ENCODE measurements around the gene B4GALT4.
"Not testable (repeated sequence)": the region's sequence is repeated elsewhere in the genome, so short reads cannot be mapped to it uniquely, and the experiment has no call there.

B4GALT4 gene

DNA sequence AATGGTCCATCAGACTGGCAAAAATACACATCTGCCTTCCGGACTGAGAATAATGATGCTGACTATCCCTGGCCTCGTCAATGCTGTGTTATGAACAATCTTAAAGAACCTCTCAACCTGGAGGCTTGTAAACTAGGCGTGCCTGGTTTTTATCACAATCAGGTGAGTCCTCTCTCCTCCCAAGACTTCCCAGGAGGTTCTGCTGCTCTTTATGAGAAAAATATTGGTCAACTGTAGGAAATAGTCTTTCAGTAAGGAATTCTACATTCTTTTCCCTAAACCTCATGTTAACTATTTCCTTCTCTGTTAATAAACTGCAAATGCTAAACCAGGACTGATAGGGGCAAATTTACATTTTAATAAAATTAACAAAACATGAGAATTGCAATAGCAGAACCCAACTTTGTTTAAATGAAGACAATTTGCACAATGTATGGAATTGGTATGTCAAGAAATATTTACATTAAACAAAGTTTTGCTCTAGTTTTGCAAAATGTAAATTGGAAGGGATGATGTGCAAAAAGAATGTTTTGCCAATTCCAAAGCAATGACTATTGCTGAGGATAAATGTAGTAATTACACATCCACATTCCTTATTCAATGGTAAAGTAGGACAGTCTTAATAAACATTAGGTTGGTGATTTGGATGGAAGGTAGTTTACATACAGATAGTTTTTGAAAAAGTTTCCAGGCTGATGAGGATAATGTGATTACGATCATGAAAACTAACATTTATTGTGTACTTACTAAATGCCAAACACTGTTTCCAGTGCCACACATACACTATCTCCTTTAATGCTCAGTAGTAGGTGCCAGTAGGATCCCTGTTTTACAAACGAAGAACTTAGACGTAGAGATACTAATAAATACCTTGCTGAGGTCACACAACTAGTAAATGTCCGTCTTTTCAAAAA is 46.2 kb downstream of the B4GALT4 start:
- DNase-seq = no peak

DNA sequence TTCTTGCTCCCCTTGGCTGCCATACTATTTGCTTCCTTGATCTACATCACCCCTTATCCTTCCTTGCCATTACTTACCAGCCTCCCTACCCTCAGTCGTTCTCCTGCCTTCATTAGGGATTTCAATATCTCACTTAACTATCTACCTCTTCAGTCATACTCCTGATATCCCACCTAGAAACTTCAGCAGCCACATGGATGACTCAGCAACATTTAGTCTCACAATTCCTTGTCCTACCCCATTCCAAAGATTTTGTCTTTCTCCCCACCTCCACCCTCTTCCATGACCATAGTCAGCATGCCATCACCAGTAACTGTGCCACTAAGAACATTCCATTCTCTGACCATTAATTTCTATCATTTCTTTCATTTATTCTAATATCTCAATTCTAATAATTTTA is 48.9 kb downstream of the B4GALT4 start:
- DNase-seq = no peak

DNA sequence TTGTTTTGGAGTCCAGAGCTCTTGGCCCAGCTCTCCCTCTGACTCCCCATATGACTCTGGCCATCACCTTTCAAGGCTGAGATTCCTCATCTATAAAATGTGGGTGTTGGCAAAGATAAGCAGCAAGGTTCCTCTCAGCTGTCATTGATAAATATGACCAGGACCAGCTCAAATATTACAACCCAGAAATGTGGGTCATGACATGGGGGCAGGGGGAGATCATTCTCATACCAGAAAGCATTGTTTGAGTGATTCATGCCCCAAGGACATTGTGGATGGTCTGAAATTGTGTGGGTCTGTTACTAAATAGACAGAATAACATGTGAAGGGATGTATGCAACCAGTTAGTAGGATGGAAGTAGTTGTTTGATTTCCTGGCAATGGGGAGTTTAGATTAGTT is 53.4 kb downstream of the B4GALT4 start:
- DNase-seq = no peak

DNA sequence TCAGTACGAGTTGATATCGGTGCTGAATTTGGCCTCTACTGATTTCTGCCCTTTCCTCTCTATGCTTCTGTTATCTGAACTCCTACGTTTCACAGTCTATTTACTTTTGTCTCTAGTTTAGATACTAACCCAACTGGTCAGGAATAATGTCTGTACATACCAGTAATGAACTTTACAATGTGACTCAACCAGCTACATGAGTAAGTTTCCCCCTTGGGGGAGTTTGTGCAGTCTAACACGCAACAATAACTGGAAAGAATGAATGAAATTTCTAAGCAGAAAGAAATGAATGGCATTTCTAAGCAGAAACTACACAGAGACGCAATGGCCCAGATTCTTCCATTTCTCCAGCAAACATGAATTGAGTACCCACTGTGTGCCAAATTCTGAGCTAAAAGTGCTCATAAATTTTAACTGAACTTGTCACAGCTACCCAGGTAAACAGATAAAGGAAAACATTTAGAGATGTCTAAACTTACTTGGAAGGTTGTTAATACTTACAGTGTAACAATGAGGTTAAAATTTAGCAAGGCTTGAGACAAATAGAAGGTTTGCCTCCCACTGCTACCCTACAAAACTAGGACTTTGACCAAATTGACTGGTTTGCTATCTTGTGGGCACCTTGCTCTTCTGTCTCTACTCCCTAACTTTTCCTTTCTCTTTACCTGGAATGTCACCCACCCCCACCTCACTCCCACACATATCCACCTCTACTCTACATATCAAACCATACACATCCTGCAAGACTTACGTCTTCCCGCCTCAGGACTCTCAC is 55.7 kb downstream of the B4GALT4 start:
- DNase-seq = no peak

DNA sequence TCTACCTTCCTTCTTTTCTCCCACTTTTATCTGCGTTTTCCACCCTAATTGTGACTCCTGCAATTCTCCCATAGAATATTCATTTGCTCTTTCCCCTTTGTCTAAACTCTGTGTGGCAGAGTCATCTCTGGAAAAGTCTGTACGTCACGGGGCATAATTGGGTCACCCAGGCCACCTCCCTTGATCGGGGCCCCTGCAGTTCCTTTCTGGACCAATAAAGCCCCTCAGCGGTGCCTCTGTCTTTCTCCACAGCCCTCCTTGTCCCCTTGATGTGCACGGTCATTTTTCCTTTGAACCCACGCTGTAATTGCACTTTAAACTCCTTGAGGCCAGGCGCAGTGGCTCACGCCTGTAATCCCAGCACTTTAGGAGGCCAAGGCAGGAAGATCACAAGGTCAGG is 56.6 kb downstream of the B4GALT4 start:
- DNase-seq = no peak

DNA sequence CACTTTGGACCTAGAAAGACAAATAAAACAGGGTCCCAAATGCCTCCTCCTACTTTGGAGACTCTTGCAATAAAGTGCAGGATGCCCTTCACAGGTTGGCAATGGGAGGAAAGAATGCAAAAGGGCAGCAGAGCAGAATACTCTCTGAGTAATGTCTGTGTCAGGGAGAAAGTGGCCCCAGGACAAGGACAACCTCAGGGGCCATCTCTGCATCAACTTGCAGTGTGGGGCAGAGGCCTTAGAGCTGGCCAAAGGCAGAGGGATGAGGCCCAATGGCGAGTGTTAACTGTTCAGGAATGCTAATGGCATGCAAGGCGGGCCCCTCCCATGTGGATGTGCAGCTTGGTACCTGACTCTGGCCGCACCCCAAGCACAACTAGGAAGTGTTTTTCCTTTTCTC is 58.9 kb downstream of the B4GALT4 start:
- DNase-seq = no peak

DNA sequence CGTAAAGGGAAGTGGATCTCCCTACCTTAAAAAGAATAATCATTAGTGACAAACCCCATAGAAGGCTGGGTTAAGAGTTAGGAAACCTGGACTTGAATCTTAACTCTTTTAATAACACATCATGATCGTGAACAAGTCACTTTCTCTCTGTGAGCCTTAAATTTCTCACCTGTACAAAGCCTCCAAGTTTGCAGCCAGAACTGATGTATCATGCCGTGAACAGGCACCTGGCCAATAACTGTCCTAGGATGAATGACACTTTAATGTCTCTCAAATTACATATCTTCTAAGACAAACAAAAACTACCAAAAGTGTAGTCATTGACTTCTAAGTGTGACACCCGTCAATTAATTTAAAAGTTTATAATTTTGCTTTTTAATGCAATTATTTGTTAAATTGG is 63.4 kb downstream of the B4GALT4 start:
- DNase-seq = no peak

DNA sequence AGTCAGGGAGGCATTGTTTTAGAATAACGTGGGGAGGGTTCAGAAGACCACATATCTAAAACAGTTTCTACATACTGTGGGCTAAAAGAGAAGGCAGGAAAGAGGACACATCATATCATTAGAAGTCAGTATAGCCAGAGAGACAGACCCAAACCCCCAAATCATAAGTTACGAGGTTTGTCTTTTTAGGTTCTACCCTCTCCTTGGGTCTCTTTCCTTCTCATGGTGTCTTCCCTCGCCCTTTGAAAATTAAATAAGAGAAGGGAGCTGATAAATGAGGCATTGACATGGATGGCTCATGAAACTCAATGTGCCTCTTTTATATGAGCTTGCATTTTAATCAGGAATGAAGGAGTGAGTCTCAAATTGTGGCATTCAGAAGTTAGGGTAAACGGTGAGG is 63.9 kb downstream of the B4GALT4 start:
- no peak for DNase-seq

DNA sequence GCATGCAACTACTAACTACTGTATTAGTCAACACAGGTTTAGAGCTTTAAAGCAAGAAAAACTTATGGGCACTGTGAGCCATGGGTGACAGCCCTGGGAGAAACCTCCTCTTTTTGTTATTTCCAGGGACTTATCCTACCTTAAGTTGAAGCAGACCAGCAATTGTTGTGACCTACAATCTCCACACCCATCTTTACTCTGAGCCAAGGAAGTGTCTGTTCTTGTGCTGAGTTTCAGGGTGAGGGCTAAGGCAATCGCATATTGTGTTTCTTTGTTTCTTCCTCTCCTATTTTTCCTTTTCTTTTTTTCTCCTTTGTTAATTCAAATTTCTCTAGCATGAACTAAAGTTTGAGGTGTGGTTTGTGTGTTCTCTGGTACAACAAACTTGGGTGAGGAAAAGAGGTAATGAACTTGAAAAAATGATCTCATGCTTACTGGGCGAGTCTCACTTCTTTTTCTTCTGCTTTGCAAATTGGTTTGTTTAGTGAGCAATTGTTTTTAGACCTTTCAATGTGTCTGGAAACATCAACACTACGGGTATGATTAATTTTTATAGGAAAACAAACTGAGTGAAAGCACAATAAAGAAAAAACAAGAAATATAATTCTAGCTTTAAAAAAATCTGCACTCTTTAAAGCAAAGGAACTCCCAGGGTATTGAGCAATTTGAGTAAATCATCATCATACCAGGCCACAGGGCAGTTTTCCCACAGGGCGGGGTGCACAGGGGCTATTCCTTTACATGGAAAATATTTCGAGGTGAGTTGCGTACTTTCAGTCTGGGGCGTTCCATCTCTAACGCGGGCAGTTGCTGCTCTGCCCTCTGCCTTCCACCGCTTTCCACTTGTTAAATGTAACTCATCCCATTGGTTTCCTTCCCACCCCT is 64.6 kb downstream of the B4GALT4 start:
- DNase-seq = no peak

DNA sequence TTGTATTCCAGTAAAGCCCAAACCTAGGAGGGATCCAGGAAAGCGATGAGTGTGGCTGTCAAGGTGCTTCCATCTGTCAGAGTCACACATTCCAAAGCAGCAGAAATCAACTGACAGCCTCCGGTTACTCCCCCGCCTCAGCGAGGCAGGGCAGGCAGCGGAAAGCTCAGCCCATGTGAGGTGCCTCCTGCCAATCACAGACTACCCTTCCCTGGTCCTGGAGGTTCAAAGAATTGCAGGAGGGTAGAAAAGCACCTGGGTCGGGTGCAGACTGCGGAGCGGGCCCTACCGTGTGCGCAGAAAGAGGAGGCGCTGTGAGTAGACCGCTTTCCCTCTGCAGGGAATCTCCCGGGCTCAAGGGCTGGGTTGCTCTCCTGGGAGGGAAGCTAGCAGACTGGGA is 67.4 kb downstream of the B4GALT4 start, which contains the start of gene UPK1B:
Gene UPK1B (plus strand): TSS at position 274 of the 400 bp plus-strand sequence. CDS start 13,144 bp downstream, outside the sequence.
- DNase-seq = no peak

DNA sequence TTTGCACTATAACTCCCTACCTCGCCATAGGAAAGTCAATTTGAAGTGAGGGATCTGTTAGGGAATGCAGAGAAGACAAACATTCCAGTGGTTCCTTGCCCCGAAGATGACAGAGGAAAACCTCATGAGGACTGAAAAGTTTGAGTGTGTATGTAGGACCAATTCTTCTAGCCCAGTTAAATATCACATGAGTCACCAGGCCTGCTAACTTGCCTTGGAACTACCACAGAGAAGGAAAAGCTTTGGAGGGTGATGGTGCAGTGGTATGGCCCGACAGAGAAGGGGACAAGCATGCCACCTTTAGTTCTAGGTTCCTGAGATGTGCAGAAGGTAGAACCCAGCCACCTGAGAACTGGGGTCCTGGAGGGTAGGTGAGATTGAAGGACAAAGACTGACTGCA is 69.9 kb downstream of the B4GALT4 start:
- DNase-seq = no peak

DNA sequence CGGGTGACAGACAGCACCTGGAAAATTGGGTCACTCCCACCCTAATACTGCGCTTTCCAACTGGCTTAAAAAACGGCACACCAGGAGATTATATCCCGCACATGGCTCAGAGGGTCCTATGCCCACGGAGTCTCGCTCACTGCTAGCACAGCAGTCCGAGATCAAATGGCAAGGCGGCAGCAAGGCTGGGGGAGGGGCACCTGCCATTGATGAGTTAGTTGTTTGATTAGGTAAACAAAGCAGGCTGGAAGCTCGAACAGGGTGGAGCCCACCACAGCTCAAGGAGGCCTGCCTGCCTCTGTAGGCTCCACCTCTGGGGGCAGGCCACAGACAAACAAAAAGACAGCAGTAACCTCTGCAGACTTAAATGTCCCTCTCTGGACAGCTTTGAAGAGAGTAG is 75.9 kb downstream of the B4GALT4 start:
- DNase-seq = not testable (repeated sequence)

Data from CD4-positive, alpha-beta T cell treated with Interferon gamma for 1 hour (primary cell).